Transverse colon (tissue), 4 donors: ENCODE results near the gene CNKSR2.

Experiments used
- CTCF ChIP-seq, 5 experiments: fragments of 200-600 bp in 3 of 5; fragments of 450-650 bp in 2 of 5; sonication (generic) in 3 of 5; IDR thresholded peaks; 1 replicate in 2 of 5; 2 replicates in 3 of 5; pipeline ENCODE4 v1.5.1; 2016 to 2017; ENCODE audit warnings: antibody characterized with exemption in 5 of 5, inconsistent platforms in 3 of 5, mild to moderate bottlenecking in 2 of 5, moderate library complexity in 1 of 5
- POLR2AphosphoS5 ChIP-seq, 3 donors: sonication (generic); formaldehyde crosslinking; IDR thresholded peaks; one replicate each; pipeline ENCODE4 v1.6.1; 2016; ENCODE audit warnings: antibody characterized with exemption in 3 of 3

- TF ChIP-seq POLR2AphosphoS5 (IDR thresholded peaks at IDR 0.05) (no peak), CTCF (IDR thresholded peaks at IDR 0.05) (no peak)
Measured at GRCh38 chrX:21638311-21638710, 264.1 kb downstream of the CNKSR2 start.
